ENCODE results near the gene PRRT4. TPM values are rescaled to one million over a fixed set of nuclear protein-coding genes. Genes with fewer than 3 reads are reported as not detected.

Gene PRRT4
- total and polyA plus RNA-seq, 2 experiments from 2014 or later, result 0.55 to 0.56 TPM

- TF ChIP-seq, protein P1, sequence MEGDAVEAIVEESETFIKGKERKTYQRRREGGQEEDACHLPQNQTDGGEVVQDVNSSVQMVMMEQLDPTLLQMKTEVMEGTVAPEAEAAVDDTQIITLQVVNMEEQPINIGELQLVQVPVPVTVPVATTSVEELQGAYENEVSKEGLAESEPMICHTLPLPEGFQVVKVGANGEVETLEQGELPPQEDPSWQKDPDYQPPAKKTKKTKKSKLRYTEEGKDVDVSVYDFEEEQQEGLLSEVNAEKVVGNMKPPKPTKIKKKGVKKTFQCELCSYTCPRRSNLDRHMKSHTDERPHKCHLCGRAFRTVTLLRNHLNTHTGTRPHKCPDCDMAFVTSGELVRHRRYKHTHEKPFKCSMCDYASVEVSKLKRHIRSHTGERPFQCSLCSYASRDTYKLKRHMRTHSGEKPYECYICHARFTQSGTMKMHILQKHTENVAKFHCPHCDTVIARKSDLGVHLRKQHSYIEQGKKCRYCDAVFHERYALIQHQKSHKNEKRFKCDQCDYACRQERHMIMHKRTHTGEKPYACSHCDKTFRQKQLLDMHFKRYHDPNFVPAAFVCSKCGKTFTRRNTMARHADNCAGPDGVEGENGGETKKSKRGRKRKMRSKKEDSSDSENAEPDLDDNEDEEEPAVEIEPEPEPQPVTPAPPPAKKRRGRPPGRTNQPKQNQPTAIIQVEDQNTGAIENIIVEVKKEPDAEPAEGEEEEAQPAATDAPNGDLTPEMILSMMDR (conservative IDR thresholded peaks at IDR 0.05; ENCODE audit: low read depth in 2 of 2), result no peak
- TF ChIP-seq CREB1 (CRISPR knock-in tag; IDR thresholded peaks at IDR 0.05; ENCODE audit: low read depth) (no peak), JUNB (IDR thresholded peaks at IDR 0.05; ENCODE audit: unreplicated experiment) (no peak), ZNF331 (CRISPR knock-in tag; IDR thresholded peaks at IDR 0.05; ENCODE audit: low read depth) (no peak), POLR2AphosphoS5 (IDR thresholded peaks at IDR 0.05; ENCODE audit: low read depth) (no peak), REST (IDR thresholded peaks at IDR 0.05; ENCODE audit: unreplicated experiment) (no peak), ZNF462 (CRISPR knock-in tag; IDR thresholded peaks at IDR 0.05) (no peak), ZNF114 (CRISPR knock-in tag; IDR thresholded peaks at IDR 0.05) (no peak), EZH2phosphoT487 (IDR thresholded peaks at IDR 0.05; ENCODE audit: unreplicated experiment) (no peak), EZH2 (IDR thresholded peaks at IDR 0.05; ENCODE audit: low read depth, unreplicated experiment) (no peak), STAT1 (IDR thresholded peaks at IDR 0.05; ENCODE audit: unreplicated experiment) (no peak), NANOG (IDR thresholded peaks at IDR 0.05; ENCODE audit: borderline replicate concordance) (no peak)
- TF ChIP-seq, protein P2, sequence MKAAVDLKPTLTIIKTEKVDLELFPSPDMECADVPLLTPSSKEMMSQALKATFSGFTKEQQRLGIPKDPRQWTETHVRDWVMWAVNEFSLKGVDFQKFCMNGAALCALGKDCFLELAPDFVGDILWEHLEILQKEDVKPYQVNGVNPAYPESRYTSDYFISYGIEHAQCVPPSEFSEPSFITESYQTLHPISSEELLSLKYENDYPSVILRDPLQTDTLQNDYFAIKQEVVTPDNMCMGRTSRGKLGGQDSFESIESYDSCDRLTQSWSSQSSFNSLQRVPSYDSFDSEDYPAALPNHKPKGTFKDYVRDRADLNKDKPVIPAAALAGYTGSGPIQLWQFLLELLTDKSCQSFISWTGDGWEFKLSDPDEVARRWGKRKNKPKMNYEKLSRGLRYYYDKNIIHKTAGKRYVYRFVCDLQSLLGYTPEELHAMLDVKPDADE (IDR thresholded peaks at IDR 0.05), result no peak
- Histone ChIP-seq H2AFZ (no peak overlapping the region), H3K4me3 (no peak overlapping the region), H3K4me1 (ENCODE audit: insufficient read depth) (no peaks in the 10 kb centered on the region), H3K27ac (ENCODE audit: low read depth) (no peak overlapping the region), H3K79me2 (replicated peaks; ENCODE audit: insufficient read depth) (no peaks in the 10 kb centered on the region), H3K4me2 (no peak overlapping the region), H4K20me1 (replicated peaks; ENCODE audit: insufficient read depth) (0 out of 2 replicates have a peak, but pooled peaks cover 4% of the 10 kb centered on the region), H3K36me3 (ENCODE audit: insufficient read depth) (no peaks in the 10 kb centered on the region), H3K9me2 (ENCODE audit: insufficient read depth) (no peaks in the 10 kb centered on the region), H3K27me3 (ENCODE audit: insufficient read depth) (peaks cover 66% of the 10 kb centered on the region), H3F3A (replicated peaks; ENCODE audit: low read depth) (no peaks in the 10 kb centered on the region; the same call in none of the 2 replicates)
- ATAC-seq, result no peak
- Mint-ChIP-seq H3K27ac (no peak overlapping the region), H3K9me3 (no peaks in the 10 kb centered on the region), H3K36me3 (ENCODE audit: low read depth) (no peaks in the 10 kb centered on the region; the same call in 2 of the 3 replicates), H3K4me3 (no peak overlapping the region), H3K4me1 (peaks cover 2% of the 10 kb centered on the region; the same call in 2 of the 3 replicates), H3K27me3 (ENCODE audit: insufficient read depth, low read depth, poor library complexity) (peaks cover 40% of the 10 kb centered on the region)
- DNase-seq (ENCODE audit: low spot score), result no peak
Observed at GRCh38 chr7:128366986-128367385, 5.5 kb upstream of the PRRT4 start.
